Upper lobe of right lung (tissue), 1 donor: ENCODE results near the gene RGS6. TPM values are rescaled to one million over a fixed set of nuclear protein-coding genes. Genes with fewer than 3 reads are reported as not detected.

Source experiments
- ATAC-seq: fragments of 200-7000 bp; cut with Tn5 transposase; one replicate; pipeline ENCODE4 v1.9.1; 2020; ENCODE audit warnings: mild to moderate bottlenecking, moderate library complexity
- DNase-seq: peaks from one replicate; pipeline ENCODE4 v3.0.0-alpha.2; 2020
- H3K27ac ChIP-seq: fragments of 200-600 bp; one replicate; pipeline ENCODE4 v1.8.0; 2022
- H3K27me3 ChIP-seq: fragments of 200-600 bp; one replicate; pipeline ENCODE4 v1.8.0; 2022; ENCODE audit warnings: mild to moderate bottlenecking
- H3K36me3 ChIP-seq: fragments of 200-600 bp; one replicate; pipeline ENCODE4 v1.8.0; 2022
- H3K4me1 ChIP-seq: fragments of 200-600 bp; one replicate; pipeline ENCODE4 v1.8.0; 2022
- H3K4me3 ChIP-seq: fragments of 200-600 bp; one replicate; pipeline ENCODE4 v1.8.0; 2022; ENCODE audit warnings: mild to moderate bottlenecking
- H3K9me3 ChIP-seq: fragments of 200-600 bp; one replicate; pipeline ENCODE4 v1.8.0; 2022
- intact Hi-C: fragments of 100-400 bp; cut with DNase I; formaldehyde crosslinking; loops from one replicate; pipeline ENCODE4 v1.11.0; 2022
- total RNA-seq: library from RNA; stranded (reverse); fragmentation: NEBNext Ultra II Directional; extraction: Animal tissue kit (Norgen Biotek cat#: 25700); gene quantifications from one replicate; pipeline ENCODE4 v1.2.1, GENCODE V29; 2021
- TF ChIP-seq, protein P1 (sequence below): fragments of 200-600 bp; IDR thresholded peaks from one replicate; pipeline ENCODE4 v1.8.0; 2022; ENCODE audit warnings: antibody characterized with exemption
- donor health status: DM: no; HTN: yes; CAD: no; lungs with severe emphysema.

Gene RGS6
- total RNA-seq, 1 donor from 2014 or later = 2.6 TPM

DNA sequence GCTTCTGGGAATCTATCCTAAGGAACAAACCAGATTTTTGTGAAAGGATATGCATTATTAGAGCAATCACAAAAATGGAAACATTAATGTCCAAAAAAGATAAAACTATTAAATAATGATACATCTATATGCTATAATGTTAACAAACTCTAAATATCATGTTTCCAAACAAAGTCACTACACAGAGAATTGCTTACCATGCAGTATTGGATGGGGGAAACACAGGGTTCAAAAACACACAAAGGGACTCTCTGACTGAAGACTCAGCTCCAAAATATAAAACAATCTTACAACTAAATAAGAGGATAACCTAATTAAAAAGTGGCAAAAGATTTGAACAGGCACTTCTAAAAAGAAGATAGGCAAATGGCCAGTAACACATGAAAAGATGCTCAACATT, 657.4 kb downstream of the RGS6 start:
- no peak for ATAC-seq
- no peaks in the 10 kb centered on the region for H3K27me3 ChIP-seq
- H3K4me3 ChIP-seq = no peak overlapping the region
- no peak for DNase-seq
- H3K4me1 ChIP-seq = no peaks in the 10 kb centered on the region
- no peak overlapping the region for H3K27ac ChIP-seq
- intact Hi-C loops = no loop called here
- no peaks in the 10 kb centered on the region for H3K9me3 ChIP-seq
- no peaks in the 10 kb centered on the region for H3K36me3 ChIP-seq
- TF ChIP-seq, protein P1, sequence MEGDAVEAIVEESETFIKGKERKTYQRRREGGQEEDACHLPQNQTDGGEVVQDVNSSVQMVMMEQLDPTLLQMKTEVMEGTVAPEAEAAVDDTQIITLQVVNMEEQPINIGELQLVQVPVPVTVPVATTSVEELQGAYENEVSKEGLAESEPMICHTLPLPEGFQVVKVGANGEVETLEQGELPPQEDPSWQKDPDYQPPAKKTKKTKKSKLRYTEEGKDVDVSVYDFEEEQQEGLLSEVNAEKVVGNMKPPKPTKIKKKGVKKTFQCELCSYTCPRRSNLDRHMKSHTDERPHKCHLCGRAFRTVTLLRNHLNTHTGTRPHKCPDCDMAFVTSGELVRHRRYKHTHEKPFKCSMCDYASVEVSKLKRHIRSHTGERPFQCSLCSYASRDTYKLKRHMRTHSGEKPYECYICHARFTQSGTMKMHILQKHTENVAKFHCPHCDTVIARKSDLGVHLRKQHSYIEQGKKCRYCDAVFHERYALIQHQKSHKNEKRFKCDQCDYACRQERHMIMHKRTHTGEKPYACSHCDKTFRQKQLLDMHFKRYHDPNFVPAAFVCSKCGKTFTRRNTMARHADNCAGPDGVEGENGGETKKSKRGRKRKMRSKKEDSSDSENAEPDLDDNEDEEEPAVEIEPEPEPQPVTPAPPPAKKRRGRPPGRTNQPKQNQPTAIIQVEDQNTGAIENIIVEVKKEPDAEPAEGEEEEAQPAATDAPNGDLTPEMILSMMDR = no peak

DNA sequence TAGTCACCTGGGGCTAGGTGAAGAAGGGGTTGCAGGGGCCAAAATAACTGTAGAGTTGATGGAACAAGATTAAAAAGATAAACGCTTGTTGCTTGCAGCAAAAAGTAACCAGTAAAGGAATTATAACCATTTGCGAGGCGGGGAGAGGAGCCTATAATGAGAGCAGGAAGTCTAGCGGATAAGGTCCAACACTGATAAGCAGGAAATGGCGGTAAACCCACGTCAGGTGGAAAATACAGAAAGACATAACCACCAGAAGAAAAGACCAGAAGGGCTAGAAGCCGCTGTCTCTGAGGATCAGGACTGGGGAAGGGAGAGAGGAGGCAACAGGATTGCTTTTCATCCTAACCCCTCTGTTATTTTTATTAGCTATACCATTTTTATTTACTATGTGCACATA, 658.3 kb downstream of the RGS6 start:
- ATAC-seq (no peak), DNase-seq (no peak)
- Histone ChIP-seq H3K27ac (no peak overlapping the region), H3K9me3 (no peaks in the 10 kb centered on the region), H3K36me3 (no peaks in the 10 kb centered on the region), H3K4me1 (no peaks in the 10 kb centered on the region), H3K4me3 (no peak overlapping the region), H3K27me3 (no peaks in the 10 kb centered on the region)
- TF ChIP-seq, protein P1 = no peak
- intact Hi-C loops = no loop called here

DNA sequence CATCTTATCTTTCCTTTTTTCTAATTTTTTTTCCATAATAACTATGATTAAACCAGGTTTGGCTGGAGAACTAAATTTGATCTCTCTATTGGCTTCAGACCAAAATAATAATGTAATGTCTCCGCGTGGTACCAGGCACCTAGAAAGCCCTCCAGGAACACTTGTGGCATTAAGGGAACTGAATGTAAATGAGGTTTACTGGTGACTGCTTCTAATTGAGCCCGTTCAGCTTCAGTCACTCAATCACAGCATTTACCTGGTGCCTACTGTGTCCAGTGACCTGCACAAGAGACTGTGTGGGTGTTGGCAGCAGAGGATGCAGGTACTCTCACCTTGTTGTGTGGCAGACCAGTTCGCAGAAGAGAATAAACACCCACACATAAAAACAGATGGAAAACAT, 659.2 kb downstream of the RGS6 start:
- intact Hi-C loops = no loop called here
- no peak for ATAC-seq

DNA sequence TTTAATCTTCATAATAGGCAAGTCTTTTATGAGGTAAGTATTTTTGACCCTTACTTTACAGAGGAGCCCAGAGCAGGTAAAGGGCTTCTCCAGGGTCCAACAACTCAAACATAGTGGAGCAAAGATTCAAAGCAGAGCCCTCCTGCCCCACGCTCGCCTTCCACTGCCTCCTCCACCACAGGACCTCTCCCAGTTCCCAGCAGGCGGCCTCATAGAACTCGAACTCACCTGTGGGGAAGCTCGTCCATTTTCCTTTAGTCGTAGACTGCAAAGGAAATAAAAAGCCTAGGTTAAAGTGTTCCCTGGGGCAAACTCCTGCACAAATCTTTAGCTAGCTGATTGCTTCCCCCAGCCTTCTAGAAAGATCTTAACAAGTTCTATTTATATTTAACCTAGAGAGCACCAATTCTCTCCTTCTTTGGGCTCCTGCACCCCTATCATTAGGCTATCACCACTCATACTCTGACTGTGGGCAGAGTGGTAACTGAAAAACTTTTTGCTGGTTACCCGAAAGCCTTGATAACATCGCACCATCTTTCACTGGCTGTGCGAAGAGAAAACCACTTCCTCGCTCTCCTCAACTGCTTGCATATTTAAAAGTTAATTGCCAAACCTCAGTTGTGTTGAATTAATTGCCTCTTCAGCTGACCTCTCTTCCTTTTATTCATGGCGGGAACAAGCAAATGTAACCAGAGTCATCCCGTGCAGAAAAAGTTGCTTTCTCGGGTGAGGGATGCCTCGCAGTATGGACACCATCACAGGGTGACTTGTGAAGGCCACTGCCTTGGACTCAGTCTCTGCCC, 662.1 kb downstream of the RGS6 start:
- no peaks in the 10 kb centered on the region for H3K4me1 ChIP-seq

More for the DNA sequence above, 659.2 kb downstream of the RGS6 start:
- DNase-seq = no peak
- no peaks in the 10 kb centered on the region for H3K9me3 ChIP-seq
- TF ChIP-seq, protein P1 = no peak
- H3K4me1 ChIP-seq = no peaks in the 10 kb centered on the region
- no peak overlapping the region for H3K27ac ChIP-seq
- no peaks in the 10 kb centered on the region for H3K27me3 ChIP-seq
- H3K36me3 ChIP-seq = no peaks in the 10 kb centered on the region
- no peak overlapping the region for H3K4me3 ChIP-seq

DNA sequence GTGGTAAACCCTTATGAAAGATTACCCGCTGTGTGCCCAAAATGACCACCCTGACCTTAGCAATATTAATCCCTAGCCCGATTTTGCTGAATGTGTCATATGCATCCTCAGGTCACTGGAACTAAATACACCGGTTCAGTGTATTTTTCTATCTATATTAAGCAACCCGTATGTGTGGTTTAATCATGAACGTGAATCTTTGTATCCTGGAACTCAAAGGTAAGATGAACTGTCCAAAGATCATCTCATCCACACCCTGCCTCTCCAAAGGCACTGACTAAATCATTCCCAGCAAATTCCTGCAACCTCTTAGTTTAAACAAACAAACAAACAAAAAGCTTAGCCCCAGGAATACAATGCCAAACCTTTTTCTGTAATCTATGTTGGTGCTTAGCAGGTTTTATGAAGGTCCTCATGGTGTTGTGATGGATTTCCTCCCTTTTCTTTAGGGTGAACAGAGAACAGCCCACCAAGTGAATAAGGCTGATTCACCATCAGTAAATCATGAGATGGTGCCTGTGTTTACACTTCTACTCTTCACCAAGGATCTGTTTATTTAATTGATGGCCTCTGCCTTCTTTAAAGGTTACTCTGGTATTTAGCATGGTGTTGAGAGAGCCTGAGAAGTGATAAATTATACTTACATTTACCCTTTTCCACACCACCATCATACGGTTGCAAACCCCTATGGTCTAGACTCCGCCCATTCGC, 663.1 kb downstream of the RGS6 start:
- H3K4me3 ChIP-seq = no peak overlapping the region
- H3K36me3 ChIP-seq = no peaks in the 10 kb centered on the region
- no peaks in the 10 kb centered on the region for H3K4me1 ChIP-seq
- ATAC-seq (no peak), DNase-seq (no peak)
- peaks cover 5% of the 10 kb centered on the region for H3K27me3 ChIP-seq
- TF ChIP-seq, protein P1 = no peak
- no peak overlapping the region for H3K27ac ChIP-seq
- no peaks in the 10 kb centered on the region for H3K9me3 ChIP-seq
- intact Hi-C loops = no loop called here

More for the DNA sequence above, 662.1 kb downstream of the RGS6 start:
- no peaks in the 10 kb centered on the region for H3K9me3 ChIP-seq
- H3K36me3 ChIP-seq = no peaks in the 10 kb centered on the region
- H3K4me3 ChIP-seq = no peak overlapping the region
- H3K27me3 ChIP-seq = peaks cover 5% of the 10 kb centered on the region
- intact Hi-C loops = no loop called here
- H3K27ac ChIP-seq = no peak overlapping the region
- DNase-seq (no peak), ATAC-seq (peak; percentile 45)
- TF ChIP-seq, protein P1 = no peak
